NK-92 (cell line): ENCODE measurements around the gene GRK2.
A peak's percentile ranks its signal among the peaks of the same experiment; 100 is the strongest.
"Not testable (repeated sequence)": the region's sequence is repeated elsewhere in the genome, so short reads cannot be mapped to it uniquely, and the experiment has no call there.

Experiments
- DNase-seq: peaks from one replicate; lab custom pipeline; 2025; ENCODE audit not compliant: unreplicated experiment; lab: John Stamatoyannopoulos, UW

The GRK2 gene

GRCh38 chr11:67266449-67267187 is at the start of gene GRK2:
Gene GRK2, plus strand, starts transcription at chr11:67266473. Its CDS starts 227 bp downstream, at chr11:67266700.
- DNase-seq = no peak

- DNase-seq = no peak
Measured at GRCh38 chr11:67227726-67228125, 38.5 kb upstream of the GRK2 start.

- DNase-seq = no peak
Measured at GRCh38 chr11:67230406-67230805, 35.9 kb upstream of the GRK2 start.

DNA sequence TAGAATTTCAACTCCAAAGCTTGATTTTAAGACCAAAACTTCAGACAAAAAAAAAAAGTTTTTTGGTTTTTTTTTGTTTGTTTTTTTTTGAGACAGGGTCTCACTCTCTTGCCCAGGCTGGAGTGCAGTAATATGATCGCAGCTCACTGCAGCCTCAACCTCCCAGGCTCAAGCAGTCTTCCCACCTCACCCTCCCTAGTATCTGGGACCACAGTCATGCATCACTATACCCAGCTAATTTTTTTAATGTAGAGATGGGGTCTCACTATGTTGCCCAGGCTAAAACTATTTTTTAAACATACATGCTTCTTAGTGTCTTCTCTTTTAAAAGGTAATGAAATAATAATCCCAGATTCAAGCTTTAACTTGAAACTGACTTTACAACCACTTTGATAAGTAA is 35.4 kb upstream of the GRK2 start:
- DNase-seq = no peak

DNA sequence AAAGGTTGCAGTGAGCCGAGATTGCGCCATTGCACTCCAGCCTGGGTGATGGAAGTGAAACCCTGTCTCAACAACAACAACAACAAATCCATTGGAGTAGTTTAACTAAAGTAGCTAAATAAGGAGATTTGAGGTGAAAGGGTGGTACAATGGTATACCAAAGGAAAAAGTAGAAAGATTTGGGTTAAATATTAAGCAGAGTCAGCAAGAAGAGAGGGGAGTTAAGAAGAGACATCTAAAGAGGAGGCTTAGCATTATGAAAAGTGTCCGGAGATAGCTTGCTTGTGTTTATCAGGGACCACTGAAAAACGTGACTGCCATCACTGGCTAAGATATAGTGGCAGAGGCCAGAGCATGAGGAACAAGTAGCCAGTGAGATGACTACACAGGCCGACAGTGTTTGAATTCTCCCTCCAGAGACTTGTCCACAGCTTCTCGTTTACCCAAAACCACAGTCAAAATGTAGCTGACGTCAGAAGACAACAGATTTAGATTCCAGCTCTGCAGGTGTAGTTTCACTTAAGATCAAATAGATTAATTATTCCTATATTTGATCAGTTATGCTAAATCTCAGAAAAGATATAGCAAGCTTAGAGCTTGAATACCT is 32.6 kb upstream of the GRK2 start:
- no peak for DNase-seq

GRCh38 chr11:67234571-67234970 is 31.7 kb upstream of the GRK2 start:
- not testable (repeated sequence) for DNase-seq

GRCh38 chr11:67237574-67237973 is 28.7 kb upstream of the GRK2 start:
- DNase-seq = no peak

DNA sequence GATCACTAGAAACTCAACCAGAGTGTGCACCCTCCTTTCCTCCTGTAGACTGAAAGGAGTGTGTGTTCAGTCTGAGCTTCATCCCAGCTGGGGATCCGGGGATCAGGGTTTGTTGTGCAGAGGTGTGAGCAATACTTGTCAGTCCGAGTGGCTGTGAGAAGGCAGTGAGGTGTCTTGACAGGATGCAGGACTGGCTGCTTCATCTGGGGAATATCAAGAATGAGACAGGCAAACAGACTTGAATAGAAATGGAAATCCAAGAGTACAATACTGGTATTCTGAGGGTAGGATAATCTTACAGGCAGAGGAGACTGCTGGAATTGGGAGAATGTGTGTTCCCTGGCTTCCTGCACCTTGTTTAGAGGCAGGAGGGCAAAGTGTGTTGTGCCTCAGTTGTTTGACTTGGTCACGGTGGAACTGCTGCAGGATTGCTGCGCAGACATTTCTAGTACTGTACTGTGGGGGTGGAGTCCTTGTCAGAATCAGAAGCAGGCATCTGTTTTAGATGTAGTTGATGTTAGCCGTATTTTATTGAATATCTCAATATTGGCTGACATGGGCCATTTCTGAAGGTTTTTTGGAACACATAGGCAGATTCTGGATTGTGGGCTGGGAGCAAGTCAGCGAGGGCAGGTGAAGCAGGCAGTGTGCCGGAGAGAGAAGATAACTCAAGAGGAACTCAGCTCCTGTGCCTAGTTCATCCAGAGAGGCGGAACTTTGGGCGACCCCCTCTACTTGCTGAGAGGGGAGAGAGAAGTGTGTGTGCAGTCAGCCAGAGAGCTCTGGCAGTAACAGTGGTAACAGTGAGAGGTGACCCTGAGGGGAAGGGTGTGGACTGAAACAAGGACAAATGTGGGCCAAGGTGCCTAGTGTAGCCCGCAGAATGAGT is 27.1 kb upstream of the GRK2 start:
- DNase-seq = no peak

DNA sequence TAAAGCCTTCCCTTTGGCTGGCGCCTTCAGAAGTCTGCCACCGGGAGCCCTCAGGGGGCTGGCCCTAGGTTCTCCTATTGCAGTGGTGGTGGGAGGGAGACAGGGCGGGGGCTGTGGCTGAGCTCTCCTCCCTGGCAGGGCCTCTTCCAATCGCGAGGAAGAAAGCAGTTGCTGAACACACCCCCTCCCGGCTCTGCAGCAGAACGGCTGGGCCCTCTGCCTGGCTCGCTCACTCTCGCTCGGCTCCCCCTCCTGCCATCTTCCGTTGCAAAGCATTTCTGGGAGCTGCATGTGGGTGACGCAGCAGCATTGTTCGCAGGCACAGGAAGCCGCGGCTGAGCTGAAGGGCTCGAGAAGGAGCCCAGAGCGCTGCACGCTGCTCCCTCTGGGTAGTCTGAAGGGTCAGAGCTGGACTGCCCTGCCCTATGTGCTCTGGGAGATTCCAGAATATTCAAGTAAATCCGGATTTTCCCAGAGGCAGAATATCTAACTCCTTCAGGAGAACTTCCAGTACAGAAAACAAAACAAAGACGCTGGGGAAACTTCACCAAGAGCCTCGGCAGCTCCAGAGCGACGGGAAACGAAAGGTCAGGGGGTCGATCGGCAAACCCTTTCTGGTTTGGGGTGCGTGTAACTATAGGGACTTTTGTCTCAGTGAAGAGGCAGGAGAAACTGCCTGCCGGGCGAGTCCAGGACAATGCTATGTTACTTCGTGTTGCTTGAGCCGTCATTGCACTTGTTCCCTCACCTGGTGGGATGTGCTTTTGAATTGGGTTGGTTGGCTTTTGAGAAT is 26.3 kb upstream of the GRK2 start:
- peak; percentile 83 for DNase-seq

DNA sequence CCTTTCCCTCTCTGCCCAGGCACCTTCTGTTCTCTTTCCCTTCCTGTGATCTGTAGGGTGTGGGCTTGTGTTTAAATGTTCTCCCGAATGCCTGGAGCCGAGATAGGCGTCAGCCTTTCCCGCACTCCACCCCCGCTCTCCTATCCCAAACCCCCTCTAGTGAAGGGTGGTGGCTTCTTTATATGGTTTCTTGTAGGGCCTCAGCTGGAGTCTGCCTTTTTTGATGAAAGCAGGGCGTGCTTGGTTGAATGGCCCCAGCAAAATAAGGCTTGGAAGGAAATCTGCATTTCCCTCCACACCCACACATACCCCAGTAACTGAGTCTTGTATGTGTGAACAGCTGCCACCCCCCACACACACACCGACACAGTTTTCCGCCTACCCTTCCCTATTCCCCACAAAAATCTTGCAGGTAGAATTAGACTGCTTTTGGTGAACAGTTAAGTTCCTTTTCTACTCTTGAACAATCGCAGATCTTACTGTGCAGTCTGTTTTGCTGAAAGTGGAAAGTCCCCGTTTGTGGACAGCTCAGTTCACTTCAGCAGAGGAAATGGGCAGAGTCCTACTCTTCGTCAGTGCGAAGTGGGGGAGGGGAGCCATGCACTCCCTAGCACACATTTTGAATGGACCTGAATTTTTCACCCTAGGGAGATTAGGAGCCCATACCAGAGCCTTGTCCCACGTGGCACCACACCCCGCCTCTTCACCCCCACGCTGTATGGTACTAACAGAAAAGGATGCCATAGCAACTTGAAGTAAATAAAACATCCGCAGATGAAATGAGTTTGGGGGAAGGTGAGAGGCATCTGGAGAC is 25.5 kb upstream of the GRK2 start:
- no peak for DNase-seq

DNA sequence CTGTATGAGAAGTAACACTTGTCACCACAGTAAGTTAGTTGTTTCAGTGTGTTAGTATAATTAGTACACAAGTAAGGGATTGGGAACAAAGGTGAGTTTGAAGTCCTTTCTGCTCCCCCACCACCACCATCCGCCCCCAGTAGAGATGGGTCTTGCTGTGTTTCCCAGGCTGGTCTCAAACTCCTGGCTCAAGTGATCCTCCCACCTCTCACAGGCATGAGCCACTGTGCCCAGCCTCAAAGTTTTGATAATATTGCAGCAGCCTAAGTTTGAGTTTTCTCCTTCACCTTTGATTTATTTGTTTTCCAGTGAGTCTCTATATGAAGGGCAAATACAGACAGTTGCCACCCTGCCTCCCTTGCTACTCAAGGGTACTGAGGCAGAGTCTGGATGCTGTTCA is 23.7 kb upstream of the GRK2 start:
- no peak for DNase-seq

GRCh38 chr11:67243051-67243450 is 23.2 kb upstream of the GRK2 start:
- DNase-seq = no peak

DNA sequence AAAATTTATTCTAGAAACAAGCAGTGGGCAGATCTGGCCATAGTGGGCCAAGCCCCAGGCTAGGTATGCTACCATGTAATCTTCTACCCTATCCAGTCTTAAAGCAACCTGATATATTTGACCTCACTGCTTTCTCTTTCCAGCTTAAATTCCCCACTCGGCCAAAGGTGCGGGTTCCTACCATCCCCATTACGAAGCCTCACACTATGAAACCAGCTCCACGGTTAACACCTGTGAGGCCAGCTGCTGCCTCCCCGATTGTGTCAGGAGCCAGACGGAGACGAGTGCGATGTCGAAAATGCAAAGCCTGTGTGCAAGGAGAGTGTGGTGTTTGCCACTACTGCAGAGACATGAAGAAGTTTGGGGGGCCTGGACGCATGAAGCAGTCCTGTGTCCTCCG is 21.2 kb upstream of the GRK2 start:
- DNase-seq = no peak

GRCh38 chr11:67247946-67248550 is 18.2 kb upstream of the GRK2 start:
- no peak for DNase-seq

- DNase-seq = no peak
Measured at GRCh38 chr11:67248653-67249052, 17.6 kb upstream of the GRK2 start.

- no peak for DNase-seq
Measured at GRCh38 chr11:67250059-67251043, 15.9 kb upstream of the GRK2 start.

GRCh38 chr11:67251841-67252240 is 14.4 kb upstream of the GRK2 start:
- no peak for DNase-seq

DNA sequence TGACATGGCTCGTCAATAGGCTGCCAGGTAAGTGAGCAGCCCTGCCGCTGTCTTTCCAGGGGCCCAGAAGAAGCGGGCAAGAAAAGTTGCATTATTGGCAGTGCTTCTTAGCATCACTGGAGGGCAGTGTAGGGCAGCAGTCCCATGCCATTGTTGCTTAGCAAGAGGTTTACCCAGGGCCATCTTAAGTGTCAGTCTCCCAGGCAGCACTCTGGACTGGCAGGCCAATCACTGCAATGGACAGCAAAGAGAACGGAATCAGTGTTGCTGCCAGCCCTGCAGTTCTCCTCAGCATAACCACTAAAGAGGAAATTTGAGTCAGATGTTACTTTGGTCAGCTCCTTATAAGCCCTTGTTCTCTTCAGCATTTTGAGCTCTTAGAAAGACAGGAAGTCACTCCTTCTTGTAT is 13.4 kb upstream of the GRK2 start:
- DNase-seq = no peak
